PFSK-1 (cell line): Measurements from ENCODE around the gene DCAF5.

Experiments
- POLR2AphosphoS5 ChIP-seq: IDR thresholded peaks from 2 replicates; pipeline ENCODE4 v1.6.1; 2012; ENCODE audit warnings: low read depth, mild to moderate bottlenecking, control low read depth, low read length, moderate library complexity
- TAF1 ChIP-seq: IDR thresholded peaks from 2 replicates; pipeline ENCODE4 v1.6.1; 2012; ENCODE audit warnings: low read length, control low read depth, borderline replicate concordance; ENCODE audit not compliant: insufficient read depth
- TF ChIP-seq, protein P1 (sequence below), 2 experiments: IDR thresholded peaks; 2 replicates each; pipeline versions ENCODE4 v1.6.1 to v1.8.0; 2011 to 2012; ENCODE audit warnings: low read depth in 2 of 2, low read length in 2 of 2, control low read depth in 1 of 2, inconsistent platforms in 1 of 2, mild to moderate bottlenecking in 1 of 2, moderate library complexity in 1 of 2; ENCODE audit not compliant: insufficient read depth in 1 of 2

DNA sequence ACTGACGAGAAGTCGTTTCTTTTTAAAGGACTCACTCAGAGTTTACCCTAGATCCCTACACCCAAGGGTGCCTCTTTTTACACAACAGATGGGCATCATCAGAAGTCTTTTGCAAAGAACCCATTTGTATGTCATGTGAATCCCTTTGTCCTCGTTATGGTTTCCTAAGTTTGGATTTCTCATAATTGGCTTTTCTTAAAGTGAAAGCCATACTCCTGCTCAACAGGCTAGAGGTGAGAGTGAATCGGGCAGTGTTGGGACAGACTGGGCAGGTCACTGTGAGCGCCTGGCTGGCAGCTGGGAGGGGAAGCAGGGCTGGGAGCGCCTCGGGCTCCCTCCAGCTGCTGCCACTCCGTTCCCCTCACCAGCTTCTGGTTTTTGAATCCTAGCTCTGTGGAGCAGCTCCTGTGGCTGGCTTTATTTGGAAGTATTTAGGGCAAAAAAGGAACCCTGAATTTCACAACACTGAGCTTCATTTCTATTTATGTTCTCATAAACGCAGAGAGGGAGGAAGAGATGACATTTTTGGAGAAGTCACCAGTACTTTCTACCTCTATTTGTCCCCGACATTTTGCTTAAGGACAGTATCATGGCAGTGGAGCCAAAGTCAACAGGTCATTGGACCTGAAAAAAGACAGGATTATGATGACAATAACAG, 110.0 kb downstream of the DCAF5 start:
- TF ChIP-seq, protein P1, sequence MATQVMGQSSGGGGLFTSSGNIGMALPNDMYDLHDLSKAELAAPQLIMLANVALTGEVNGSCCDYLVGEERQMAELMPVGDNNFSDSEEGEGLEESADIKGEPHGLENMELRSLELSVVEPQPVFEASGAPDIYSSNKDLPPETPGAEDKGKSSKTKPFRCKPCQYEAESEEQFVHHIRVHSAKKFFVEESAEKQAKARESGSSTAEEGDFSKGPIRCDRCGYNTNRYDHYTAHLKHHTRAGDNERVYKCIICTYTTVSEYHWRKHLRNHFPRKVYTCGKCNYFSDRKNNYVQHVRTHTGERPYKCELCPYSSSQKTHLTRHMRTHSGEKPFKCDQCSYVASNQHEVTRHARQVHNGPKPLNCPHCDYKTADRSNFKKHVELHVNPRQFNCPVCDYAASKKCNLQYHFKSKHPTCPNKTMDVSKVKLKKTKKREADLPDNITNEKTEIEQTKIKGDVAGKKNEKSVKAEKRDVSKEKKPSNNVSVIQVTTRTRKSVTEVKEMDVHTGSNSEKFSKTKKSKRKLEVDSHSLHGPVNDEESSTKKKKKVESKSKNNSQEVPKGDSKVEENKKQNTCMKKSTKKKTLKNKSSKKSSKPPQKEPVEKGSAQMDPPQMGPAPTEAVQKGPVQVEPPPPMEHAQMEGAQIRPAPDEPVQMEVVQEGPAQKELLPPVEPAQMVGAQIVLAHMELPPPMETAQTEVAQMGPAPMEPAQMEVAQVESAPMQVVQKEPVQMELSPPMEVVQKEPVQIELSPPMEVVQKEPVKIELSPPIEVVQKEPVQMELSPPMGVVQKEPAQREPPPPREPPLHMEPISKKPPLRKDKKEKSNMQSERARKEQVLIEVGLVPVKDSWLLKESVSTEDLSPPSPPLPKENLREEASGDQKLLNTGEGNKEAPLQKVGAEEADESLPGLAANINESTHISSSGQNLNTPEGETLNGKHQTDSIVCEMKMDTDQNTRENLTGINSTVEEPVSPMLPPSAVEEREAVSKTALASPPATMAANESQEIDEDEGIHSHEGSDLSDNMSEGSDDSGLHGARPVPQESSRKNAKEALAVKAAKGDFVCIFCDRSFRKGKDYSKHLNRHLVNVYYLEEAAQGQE (IDR thresholded peaks at IDR 0.05; ENCODE audit: insufficient read depth in 1 of 2, low read depth in 2 of 2, low read length in 2 of 2) = no peak
- no peak for TF ChIP-seq POLR2AphosphoS5
- TF ChIP-seq TAF1 = no peak
